DOHH2 (cell line): ENCODE measurements around the gene SCARB2.

ENCODE experiments used
- H3F3A ChIP-seq: fragments of 200-600 bp; sonication (generic), shearing (Covaris generic); 2 replicates; pipeline ENCODE4 v1.6.0; 2016; ENCODE audit warnings: antibody characterized with exemption, mild to moderate bottlenecking; ENCODE audit not compliant: control insufficient read depth, insufficient read depth
- H3K27ac ChIP-seq: fragments of 200-600 bp; sonication (generic); 2 replicates; pipeline ENCODE4 v1.5.1; 2014; ENCODE audit warnings: low read depth, mild to moderate bottlenecking, low read length, moderate library complexity
- H3K27me3 ChIP-seq: fragments of 200-600 bp; sonication (generic); 2 replicates; pipeline ENCODE4 v1.6.1; 2014; ENCODE audit warnings: mild to moderate bottlenecking, low read length, mixed read lengths; ENCODE audit not compliant: control insufficient read depth
- H3K36me3 ChIP-seq: fragments of 200-600 bp; sonication (generic); 2 replicates; pipeline ENCODE4 v1.6.1; 2014; ENCODE audit warnings: mild to moderate bottlenecking, low read length, moderate library complexity, mixed read lengths; ENCODE audit not compliant: control insufficient read depth
- H3K4me1 ChIP-seq: fragments of 200-600 bp; sonication (generic); 2 replicates; pipeline ENCODE4 v1.6.1; 2014; ENCODE audit warnings: mild to moderate bottlenecking, low read length, mixed read lengths; ENCODE audit not compliant: control insufficient read depth
- H3K4me2 ChIP-seq: fragments of 200-600 bp; sonication (generic); 2 replicates; pipeline ENCODE4 v1.6.0; 2014; ENCODE audit warnings: mild to moderate bottlenecking, low read length, moderate library complexity
- H3K4me3 ChIP-seq: fragments of 200-600 bp; sonication (generic); 2 replicates; pipeline ENCODE4 v1.5.1; 2014; ENCODE audit warnings: mild to moderate bottlenecking, low read length, mixed read lengths
- H3K79me2 ChIP-seq: fragments of 200-600 bp; sonication (generic); 2 replicates; pipeline ENCODE4 v1.6.1; 2014; ENCODE audit warnings: mild to moderate bottlenecking, low read length, mixed read lengths; ENCODE audit not compliant: control insufficient read depth
- H3K9me2 ChIP-seq: fragments of 200-600 bp; sonication (generic); replicated peaks from 2 replicates; pipeline ENCODE4 v1.6.1; 2014; ENCODE audit warnings: mild to moderate bottlenecking, low read length, mixed read lengths; ENCODE audit not compliant: control insufficient read depth
- H3K9me3 ChIP-seq: fragments of 200-600 bp; sonication (generic); 2 replicates; pipeline ENCODE4 v1.6.1; 2014; ENCODE audit warnings: antibody characterized with exemption, low read length, mixed read lengths; ENCODE audit not compliant: control insufficient read depth, insufficient read depth
- H4K20me1 ChIP-seq: fragments of 200-600 bp; sonication (generic); 2 replicates; pipeline ENCODE4 v1.6.0; 2014; ENCODE audit warnings: low read depth, mild to moderate bottlenecking, antibody characterized with exemption, low read length, moderate library complexity; ENCODE audit not compliant: control insufficient read depth, insufficient read depth
- CTCF ChIP-seq: fragments of 200-600 bp; sonication (generic); IDR thresholded peaks from one replicate; pipeline ENCODE4 v1.5.1; 2014; ENCODE audit warnings: antibody characterized with exemption, mild to moderate bottlenecking, low read depth, low read length; ENCODE audit not compliant: poor library complexity, severe bottlenecking
- EZH2phosphoT487 ChIP-seq: fragments of 200-600 bp; sonication (generic); IDR thresholded peaks from 2 replicates; pipeline ENCODE4 v1.6.1; 2017; ENCODE audit warnings: borderline replicate concordance, mild to moderate bottlenecking, antibody characterized with exemption, low read length, moderate library complexity, mixed read lengths

Gene SCARB2

DNA sequence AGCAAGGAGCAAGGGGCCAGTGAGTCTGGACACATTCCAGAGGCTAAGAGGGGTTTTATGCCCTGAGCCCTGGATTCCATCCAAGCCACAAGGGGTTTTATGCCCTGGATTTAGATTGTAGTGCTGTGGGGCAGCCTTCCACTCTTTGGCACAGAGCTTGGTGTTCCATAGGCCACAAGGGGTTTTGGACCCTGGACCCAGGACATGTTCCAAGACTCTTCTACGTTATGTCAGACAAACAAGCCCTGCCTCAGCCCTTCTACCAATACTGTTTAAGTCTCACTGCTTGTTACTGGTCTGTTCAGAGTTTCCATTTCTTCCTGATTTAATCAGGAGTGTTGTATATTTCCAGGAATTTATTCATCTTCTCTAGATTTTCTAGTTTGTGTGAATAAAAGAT, 12.8 kb upstream of the SCARB2 start:
- Histone ChIP-seq H3K9me3 (no peaks in the 10 kb centered on the region), H3K9me2 (no peaks in the 10 kb centered on the region), H3K4me2 (no peak overlapping the region), H3K79me2 (no peaks in the 10 kb centered on the region), H3K4me1 (no peaks in the 10 kb centered on the region), H3K27ac (no peak overlapping the region), H3F3A (no peaks in the 10 kb centered on the region), H3K36me3 (no peaks in the 10 kb centered on the region), H3K27me3 (no peaks in the 10 kb centered on the region), H4K20me1 (no peaks in the 10 kb centered on the region), H3K4me3 (no peak overlapping the region)
- no peak for TF ChIP-seq CTCF
- no peak for TF ChIP-seq EZH2phosphoT487

DNA sequence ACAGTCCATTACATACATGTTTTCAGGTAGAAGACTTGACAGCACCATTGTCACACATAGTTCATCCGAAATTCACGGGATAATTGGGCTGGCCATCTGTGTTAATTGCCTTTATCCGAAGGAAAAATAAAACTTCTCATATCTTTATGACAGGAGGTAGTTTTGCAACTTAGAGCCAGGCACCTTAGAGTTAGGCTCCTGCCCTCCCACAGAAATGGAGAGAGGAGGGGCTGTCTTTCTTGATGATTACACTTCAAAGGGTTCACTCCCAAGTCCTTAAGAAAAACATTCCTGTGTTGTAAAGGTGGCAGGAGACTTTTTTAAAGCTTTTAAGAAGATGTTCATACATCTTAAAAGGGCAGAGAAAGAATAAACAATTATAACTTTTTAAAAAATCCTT, 10.5 kb upstream of the SCARB2 start:
- H3K36me3 ChIP-seq: no peaks in the 10 kb centered on the region
- no peaks in the 10 kb centered on the region for H3K9me2 ChIP-seq
- H3K27ac ChIP-seq: no peak overlapping the region
- no peaks in the 10 kb centered on the region for H3K79me2 ChIP-seq
- H3K4me3 ChIP-seq: no peak overlapping the region
- H4K20me1 ChIP-seq: no peaks in the 10 kb centered on the region
- TF ChIP-seq CTCF (no peak), EZH2phosphoT487 (no peak)
- H3K4me1 ChIP-seq: no peaks in the 10 kb centered on the region
- no peak overlapping the region for H3K4me2 ChIP-seq
- no peaks in the 10 kb centered on the region for H3K27me3 ChIP-seq
- H3K9me3 ChIP-seq: no peaks in the 10 kb centered on the region
- H3F3A ChIP-seq: no peaks in the 10 kb centered on the region

DNA sequence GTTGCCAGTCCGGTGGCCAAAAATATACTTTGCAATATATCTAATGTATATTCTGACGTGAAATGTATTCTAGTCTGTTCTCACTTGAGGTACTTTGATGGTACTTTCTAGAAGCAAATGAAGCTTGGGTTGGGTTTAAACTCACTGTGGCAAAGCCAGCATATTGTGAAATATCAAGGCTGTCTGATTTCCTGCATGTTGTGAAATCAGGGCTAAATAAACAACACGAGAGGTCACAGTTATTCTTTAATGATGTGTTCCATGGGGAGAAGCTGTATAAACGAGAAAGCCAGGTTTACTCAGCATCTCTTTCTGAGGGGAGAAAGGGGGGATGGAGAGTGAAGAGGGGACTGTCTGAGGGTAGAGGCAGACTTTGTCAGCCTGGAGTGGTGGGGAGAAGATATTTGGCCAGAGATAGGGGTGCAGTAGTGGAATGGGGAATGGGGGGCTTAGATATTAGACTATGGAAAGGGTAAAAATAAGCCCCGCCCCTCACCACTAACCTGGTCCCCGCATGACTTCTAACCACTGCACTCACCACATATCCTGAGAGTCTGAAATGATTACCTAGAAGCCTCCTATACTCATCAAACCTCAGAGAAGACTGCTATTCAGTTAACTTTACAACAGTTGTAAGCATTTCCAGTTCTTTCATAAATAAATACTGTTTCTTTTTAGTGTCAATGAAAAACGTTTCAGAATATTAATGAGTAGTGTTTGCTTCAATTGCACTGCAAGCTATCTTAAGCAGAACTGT, 5.9 kb upstream of the SCARB2 start:
- Histone ChIP-seq H3K4me1 (peaks cover 2% of the 10 kb centered on the region), H3K4me2 (no peak overlapping the region), H3K27ac (no peak overlapping the region), H3K9me3 (no peaks in the 10 kb centered on the region), H3K36me3 (no peaks in the 10 kb centered on the region), H4K20me1 (no peaks in the 10 kb centered on the region), H3K9me2 (no peaks in the 10 kb centered on the region), H3K27me3 (peaks cover 13% of the 10 kb centered on the region), H3F3A (no peaks in the 10 kb centered on the region), H3K4me3 (no peak overlapping the region), H3K79me2 (no peaks in the 10 kb centered on the region)
- TF ChIP-seq EZH2phosphoT487 (no peak), CTCF (no peak)
